ENCODE results near the gene CACNA1H.

GRCh38 chr16:1200014-1200627 is 47.2 kb downstream of the CACNA1H start:
- TF ChIP-seq EZH2 (IDR thresholded peaks at IDR 0.05; ENCODE audit: insufficient read depth, poor library complexity, severe bottlenecking) (no peak), EZH2phosphoT487 (IDR thresholded peaks at IDR 0.05; ENCODE audit: insufficient read depth, low read depth) (no peak)

Measured in GM23248 (cell line).